Trophoblast cell (in vitro differentiated cells and primary cell): ENCODE results near the gene PCBD2.

ENCODE experiments used
- DNase-seq, 2 donors: peaks; one replicate each; pipeline ENCODE4 v3.0.0-alpha.2; 2016
- H2AFZ ChIP-seq: 2 replicates; pipeline ENCODE4 v1.6.1; 2013; ENCODE audit warnings: low read length, moderate library complexity, mild to moderate bottlenecking; ENCODE audit not compliant: insufficient read depth, poor library complexity
- H2AK5ac ChIP-seq: 2 replicates; pipeline ENCODE4 v1.6.1; 2013; ENCODE audit warnings: mild to moderate bottlenecking, low read length
- H2BK120ac ChIP-seq: 2 replicates; pipeline ENCODE4 v1.6.1; 2013; ENCODE audit warnings: low read length, mild to moderate bottlenecking, moderate library complexity; ENCODE audit not compliant: insufficient read depth, poor library complexity
- H2BK12ac ChIP-seq: 2 replicates; pipeline ENCODE4 v1.6.1; 2013; ENCODE audit warnings: mild to moderate bottlenecking, low read length, moderate library complexity
- H2BK5ac ChIP-seq: 2 replicates; pipeline ENCODE4 v1.6.1; 2013; ENCODE audit warnings: low read length, low read depth, moderate library complexity, mild to moderate bottlenecking; ENCODE audit not compliant: poor library complexity
- H3K14ac ChIP-seq: 2 replicates; pipeline ENCODE4 v1.6.1; 2013; ENCODE audit warnings: mild to moderate bottlenecking, low read length
- H3K18ac ChIP-seq: 2 replicates; pipeline ENCODE4 v1.6.1; 2013; ENCODE audit warnings: mild to moderate bottlenecking, low read length
- H3K23ac ChIP-seq: 2 replicates; pipeline ENCODE4 v1.6.1; 2013; ENCODE audit warnings: low read length
- H3K27ac ChIP-seq: 2 replicates; pipeline ENCODE4 v1.5.1; 2013; ENCODE audit warnings: low read depth, mild to moderate bottlenecking, inconsistent platforms, low read length, moderate library complexity
- H3K27me3 ChIP-seq: 2 replicates; pipeline ENCODE4 v1.6.1; 2013; ENCODE audit warnings: inconsistent platforms, mild to moderate bottlenecking, low read length, moderate library complexity; ENCODE audit not compliant: insufficient read depth
- H3K36me3 ChIP-seq, 2 experiments: 1 replicate in 1 of 2; 2 replicates in 1 of 2; pipeline ENCODE4 v1.6.1; 2013; ENCODE audit warnings: low read length in 2 of 2, mild to moderate bottlenecking in 2 of 2, moderate library complexity in 1 of 2; ENCODE audit not compliant: insufficient read depth in 2 of 2, control insufficient read depth in 1 of 2
- H3K4ac ChIP-seq: 2 replicates; pipeline ENCODE4 v1.6.1; 2013; ENCODE audit warnings: low read depth, mild to moderate bottlenecking, low read length, moderate library complexity
- H3K4me1 ChIP-seq, 2 experiments: 1 replicate in 1 of 2; 2 replicates in 1 of 2; pipeline ENCODE4 v1.6.1; 2013; ENCODE audit warnings: low read length in 2 of 2, mild to moderate bottlenecking in 2 of 2, moderate library complexity in 1 of 2; ENCODE audit not compliant: insufficient read depth in 2 of 2, control insufficient read depth in 1 of 2
- H3K4me2 ChIP-seq: 2 replicates; pipeline ENCODE4 v1.6.1; 2013; ENCODE audit warnings: inconsistent platforms, mild to moderate bottlenecking, low read length, moderate library complexity
- H3K4me3 ChIP-seq: 2 replicates; pipeline ENCODE4 v1.5.1; 2013; ENCODE audit warnings: mild to moderate bottlenecking, low read depth, low read length, inconsistent platforms
- H3K79me1 ChIP-seq: one replicate; pipeline ENCODE4 v1.6.1; 2013; ENCODE audit warnings: low read length
- H3K79me2 ChIP-seq: 2 replicates; pipeline ENCODE4 v1.6.1; 2013; ENCODE audit warnings: low read length, mild to moderate bottlenecking; ENCODE audit not compliant: control insufficient read depth, insufficient read depth, poor library complexity
- H3K9ac ChIP-seq: 2 replicates; pipeline ENCODE4 v1.6.1; 2013; ENCODE audit warnings: mild to moderate bottlenecking, low read length
- H3K9me3 ChIP-seq: 2 replicates; pipeline ENCODE4 v1.6.1; 2013; ENCODE audit warnings: low read depth, mild to moderate bottlenecking, control low read depth, inconsistent platforms, low read length; ENCODE audit not compliant: insufficient read depth
- H4K12ac ChIP-seq: 2 replicates; pipeline ENCODE4 v1.6.1; 2013; ENCODE audit warnings: low read depth, mild to moderate bottlenecking, low read length, moderate library complexity
- H4K8ac ChIP-seq: 2 replicates; pipeline ENCODE4 v1.6.1; 2013; ENCODE audit warnings: low read depth, mild to moderate bottlenecking, low read length, moderate library complexity
- H4K91ac ChIP-seq: one replicate; pipeline ENCODE4 v1.6.1; 2013; ENCODE audit warnings: low read depth, mild to moderate bottlenecking, low read length, moderate library complexity
- WGBS: extraction: QIAGEN DNeasy Blood & Tissue Kit; methylation state at CpG from one replicate; pipeline ENCODE4 v1.1.7; 2013; ENCODE audit warnings: missing lambda C conversion rate; ENCODE audit not compliant: insufficient read length, insufficient coverage; ENCODE audit errors: extremely low coverage; 5-methylcytosine and 5-hydroxymethylcytosine counted together

The PCBD2 gene

GRCh38 chr5:134958755-134959154 lies 53.8 kb downstream of the PCBD2 start:
- H2AK5ac ChIP-seq: no peak overlapping the region
- H3K18ac ChIP-seq: no peak overlapping the region
- H2AFZ ChIP-seq: no peak overlapping the region
- H3K27ac ChIP-seq: no peak overlapping the region
- no peak overlapping the region for H4K12ac ChIP-seq
- H4K91ac ChIP-seq: no peak overlapping the region
- H3K14ac ChIP-seq: no peak overlapping the region
- H3K23ac ChIP-seq: no peak overlapping the region
- no peak for DNase-seq
- peaks cover 5% of the 10 kb centered on the region for H3K9me3 ChIP-seq
- H3K27me3 ChIP-seq: no peaks in the 10 kb centered on the region
- WGBS: no CpG with 5 or more reads among the region's 3 CpGs
- no peaks in the 10 kb centered on the region for H3K79me2 ChIP-seq
- no peak overlapping the region for H3K4me3 ChIP-seq
- peaks cover 2 to 8% of the 10 kb centered on the region in 2 experiments for H3K4me1 ChIP-seq
- H3K9ac ChIP-seq: no peak overlapping the region
- H3K79me1 ChIP-seq: no peaks in the 10 kb centered on the region
- no peak overlapping the region for H2BK5ac ChIP-seq
- H3K4me2 ChIP-seq: no peak overlapping the region
- H2BK12ac ChIP-seq: no peak overlapping the region
- H3K4ac ChIP-seq: no peak overlapping the region
- H4K8ac ChIP-seq: no peak overlapping the region
- H3K36me3 ChIP-seq: peaks cover 0 to 4% of the 10 kb centered on the region in 2 experiments
- H2BK120ac ChIP-seq: no peak overlapping the region

DNA sequence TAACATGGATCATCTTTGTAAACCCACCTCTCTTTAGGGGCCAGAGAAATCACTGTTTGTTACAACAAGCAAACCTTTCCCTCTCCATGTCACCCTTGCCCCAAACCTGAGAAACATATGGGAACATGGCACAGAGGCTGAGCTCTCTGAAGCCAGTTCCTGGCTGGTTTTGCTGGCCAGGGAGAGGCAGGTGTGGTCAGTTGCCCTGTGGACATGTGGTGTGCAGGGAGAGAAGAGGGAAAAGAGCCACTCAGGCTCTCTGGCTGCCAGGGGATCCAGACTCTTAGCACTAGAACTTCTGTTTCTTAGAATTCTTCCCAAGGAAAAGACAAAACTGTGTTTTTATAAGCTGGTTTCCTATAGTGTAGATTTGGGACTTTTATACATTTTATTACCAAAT lies 58.2 kb downstream of the PCBD2 start:
- H4K8ac ChIP-seq: no peak overlapping the region
- no peak overlapping the region for H4K91ac ChIP-seq
- no peak overlapping the region for H3K14ac ChIP-seq
- H2BK120ac ChIP-seq: no peak overlapping the region
- no peak overlapping the region for H3K4me3 ChIP-seq
- H3K27ac ChIP-seq: no peak overlapping the region
- H3K4me2 ChIP-seq: no peak overlapping the region
- H3K36me3 ChIP-seq: peaks cover 0 to 4% of the 10 kb centered on the region in 2 experiments
- H3K18ac ChIP-seq: no peak overlapping the region
- no peak overlapping the region for H2AFZ ChIP-seq
- no peak overlapping the region for H2BK5ac ChIP-seq
- no peaks in the 10 kb centered on the region for H3K27me3 ChIP-seq
- H2AK5ac ChIP-seq: no peak overlapping the region
- H3K9ac ChIP-seq: no peak overlapping the region
- no peaks in the 10 kb centered on the region for H3K79me1 ChIP-seq
- H3K4ac ChIP-seq: no peak overlapping the region
- peaks cover 2% of the 10 kb centered on the region for H3K9me3 ChIP-seq
- peaks cover 2 to 10% of the 10 kb centered on the region in 2 experiments for H3K4me1 ChIP-seq
- no peak overlapping the region for H3K23ac ChIP-seq
- DNase-seq: no peak
- no peaks in the 10 kb centered on the region for H3K79me2 ChIP-seq
- H2BK12ac ChIP-seq: no peak overlapping the region
- H4K12ac ChIP-seq: no peak overlapping the region

- H3K79me1 ChIP-seq: no peaks in the 10 kb centered on the region
- no peak overlapping the region for H2AFZ ChIP-seq
- no peak overlapping the region for H2BK5ac ChIP-seq
- no peak for DNase-seq
- H3K27me3 ChIP-seq: no peaks in the 10 kb centered on the region
- H3K23ac ChIP-seq: no peak overlapping the region
- no peak overlapping the region for H3K4me2 ChIP-seq
- H2BK120ac ChIP-seq: no peak overlapping the region
- no peak overlapping the region for H3K14ac ChIP-seq
- no peaks in the 10 kb centered on the region for H3K79me2 ChIP-seq
- H3K27ac ChIP-seq: no peak overlapping the region
- H3K36me3 ChIP-seq: peaks cover 0 to 4% of the 10 kb centered on the region in 2 experiments
- no peak overlapping the region for H3K9ac ChIP-seq
- H3K4me1 ChIP-seq: peaks cover 0 to 2% of the 10 kb centered on the region in 2 experiments
- no peak overlapping the region for H2BK12ac ChIP-seq
- no peak overlapping the region for H3K4me3 ChIP-seq
- peaks cover 2% of the 10 kb centered on the region for H3K9me3 ChIP-seq
- no peak overlapping the region for H3K4ac ChIP-seq
- H4K12ac ChIP-seq: no peak overlapping the region
- WGBS: no CpG with 5 or more reads among the region's 12 CpGs
- no peak overlapping the region for H4K8ac ChIP-seq
- no peak overlapping the region for H2AK5ac ChIP-seq
- no peak overlapping the region for H3K18ac ChIP-seq
- no peak overlapping the region for H4K91ac ChIP-seq
Observed at GRCh38 chr5:134964359-134965270, 59.7 kb downstream of the PCBD2 start.

GRCh38 chr5:134965271-134965825 lies 60.4 kb downstream of the PCBD2 start:
- Histone ChIP-seq H3K36me3 (peaks cover 0 to 4% of the 10 kb centered on the region in 2 experiments), H2BK120ac (no peak overlapping the region), H4K8ac (no peak overlapping the region), H3K18ac (no peak overlapping the region), H3K79me2 (no peaks in the 10 kb centered on the region), H3K14ac (no peak overlapping the region), H3K4me2 (no peak overlapping the region), H3K4me1 (peaks cover 0 to 2% of the 10 kb centered on the region in 2 experiments), H3K4ac (no peak overlapping the region), H2AFZ (no peak overlapping the region), H3K23ac (no peak overlapping the region), H2BK12ac (no peak overlapping the region), H3K79me1 (no peaks in the 10 kb centered on the region), H3K9ac (no peak overlapping the region), H4K91ac (no peak overlapping the region), H2AK5ac (no peak overlapping the region), H2BK5ac (no peak overlapping the region), H3K9me3 (peaks cover 2% of the 10 kb centered on the region), H3K27ac (no peak overlapping the region), H3K27me3 (no peaks in the 10 kb centered on the region), H4K12ac (no peak overlapping the region), H3K4me3 (no peak overlapping the region)
- no CpG with 5 or more reads among the region's 3 CpGs for WGBS
- no peak for DNase-seq
